GM20000 (cell line): Measurements from ENCODE around the gene BCL2.

Source experiments
- DNase-seq: peaks from one replicate; pipeline ENCODE4 v3.0.0; 2012; ENCODE audit warnings: low spot score
- CTCF ChIP-seq: IDR thresholded peaks from 2 replicates; pipeline ENCODE4 v1.5.1; 2012; ENCODE audit warnings: mild to moderate bottlenecking, control low read depth; ENCODE audit errors: extremely low read depth, missing control alignments

BCL2 gene

GRCh38 chr18:63356272-63356896, 36.8 kb upstream of the BCL2 start:
- no peak for TF ChIP-seq CTCF

DNA sequence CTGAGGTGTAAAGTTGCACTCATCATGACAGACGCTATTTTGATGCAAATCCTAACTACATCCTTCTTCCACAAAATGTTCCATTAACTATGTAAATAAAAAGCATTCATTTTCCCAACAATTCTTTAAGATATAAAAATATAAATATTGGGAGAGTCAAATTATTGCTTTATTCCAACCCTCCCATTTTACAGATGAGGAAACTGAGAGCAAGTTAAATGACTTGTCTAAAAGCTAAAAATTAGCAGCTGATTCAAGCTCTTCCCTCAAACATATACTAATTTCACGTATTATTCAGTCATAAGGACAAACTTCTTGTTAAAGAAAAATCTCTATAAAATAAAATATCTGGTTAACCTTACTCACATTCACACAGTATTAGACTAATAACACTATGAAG, 30.7 kb upstream of the BCL2 start:
- TF ChIP-seq CTCF = no peak
- DNase-seq = no peak

More at GRCh38 chr18:63356272-63356896, 36.8 kb upstream of the BCL2 start:
- no peak for DNase-seq

- TF ChIP-seq CTCF = no peak
- no peak for DNase-seq
Measured at GRCh38 chr18:63348508-63349136, 29.1 kb upstream of the BCL2 start.

- DNase-seq = no peak
- TF ChIP-seq CTCF = no peak
Measured at GRCh38 chr18:63346480-63347183, 27.1 kb upstream of the BCL2 start.

- TF ChIP-seq CTCF = no peak
- DNase-seq = no peak
Measured at GRCh38 chr18:63346031-63346430, 26.5 kb upstream of the BCL2 start.

GRCh38 chr18:63344918-63345317, 25.3 kb upstream of the BCL2 start:
- no peak for DNase-seq

More at GRCh38 chr18:63344918-63345317, 25.3 kb upstream of the BCL2 start:
- TF ChIP-seq CTCF = no peak
